SKM-1 (cell line): Measurements from ENCODE around the gene ICE2.
A peak's percentile ranks its signal among the peaks of the same experiment; 100 is the strongest.

Source experiments
- DNase-seq: peaks from one replicate; lab custom pipeline; 2025; ENCODE audit not compliant: unreplicated experiment; lab: John Stamatoyannopoulos, UW

The ICE2 gene

GRCh38 chr15:60478566-60479360, at the start of gene ICE2:
ICE2 (minus strand) TSS chr15:60479142; CDS start chr15:60477977, 1,165 bp downstream.
- DNase-seq: peak; percentile 89

- DNase-seq: no peak
Measured at GRCh38 chr15:60528530-60528929, 49.6 kb upstream of the ICE2 start.

GRCh38 chr15:60527456-60527855, 48.5 kb upstream of the ICE2 start:
- DNase-seq: no peak

- DNase-seq: no peak
Measured at GRCh38 chr15:60526127-60526616, 47.2 kb upstream of the ICE2 start.

GRCh38 chr15:60525341-60526039, 46.5 kb upstream of the ICE2 start:
- no peak for DNase-seq

- DNase-seq: no peak
Measured at GRCh38 chr15:60523056-60523455, 44.1 kb upstream of the ICE2 start.

- peak; percentile 52 for DNase-seq
Measured at GRCh38 chr15:60520825-60521368, 42.0 kb upstream of the ICE2 start.

GRCh38 chr15:60520013-60520824, 41.3 kb upstream of the ICE2 start:
- DNase-seq: no peak

- no peak for DNase-seq
Measured at GRCh38 chr15:60519218-60519617, 40.3 kb upstream of the ICE2 start.

GRCh38 chr15:60518511-60518910, 39.6 kb upstream of the ICE2 start:
- DNase-seq: no peak

GRCh38 chr15:60514261-60514881, 35.4 kb upstream of the ICE2 start:
- no peak for DNase-seq

GRCh38 chr15:60513676-60514075, 34.7 kb upstream of the ICE2 start:
- no peak for DNase-seq

- DNase-seq: no peak
Measured at GRCh38 chr15:60512937-60513336, 34.0 kb upstream of the ICE2 start.

GRCh38 chr15:60511351-60512031, 32.5 kb upstream of the ICE2 start:
- DNase-seq: no peak

- DNase-seq: no peak
Measured at GRCh38 chr15:60510006-60510405, 31.1 kb upstream of the ICE2 start.

GRCh38 chr15:60509470-60509869, 30.5 kb upstream of the ICE2 start:
- DNase-seq: no peak

GRCh38 chr15:60508442-60508841, 29.5 kb upstream of the ICE2 start:
- no peak for DNase-seq

- DNase-seq: peak; percentile 20
Measured at GRCh38 chr15:60507596-60508424, 28.9 kb upstream of the ICE2 start.

- no peak for DNase-seq
Measured at GRCh38 chr15:60496853-60497252, 17.9 kb upstream of the ICE2 start.
